H7 (cell line): ENCODE results near the gene ABCA5. TPM values are rescaled to one million over a fixed set of nuclear protein-coding genes. Genes with fewer than 3 reads are reported as not detected.
"Not testable (repeated sequence)": the region's sequence is repeated elsewhere in the genome, so short reads cannot be mapped to it uniquely, and the experiment has no call there.

Experiments used
- DNase-seq: peaks from one replicate; pipeline ENCODE4 v3.0.0; 2012
- H3K27me3 ChIP-seq: 2 replicates; pipeline ENCODE4 v1.6.0; 2011; ENCODE audit warnings: mild to moderate bottlenecking, low read length; ENCODE audit not compliant: control insufficient read depth, insufficient read depth
- H3K36me3 ChIP-seq: replicated peaks from 2 replicates; pipeline ENCODE4 v1.5.1; 2011; ENCODE audit warnings: low read length; ENCODE audit not compliant: control insufficient read depth, insufficient read depth
- H3K4me3 ChIP-seq: 2 replicates; pipeline ENCODE4 v1.5.1; 2011; ENCODE audit warnings: low read depth, mild to moderate bottlenecking, control low read depth, low read length, moderate library complexity; ENCODE audit not compliant: insufficient read depth
- total RNA-seq: library from RNA; depleted of rRNA; stranded (reverse); fragments of >200 nt; shearing (Covaris generic); gene quantifications from 2 replicates; pipeline ENCODE4 v1.2.3, GENCODE V29; 2014

The ABCA5 gene
- total RNA-seq, 1 experiment from 2014 or later: 0.42 TPM

- H3K27me3 ChIP-seq: no peaks in the 10 kb centered on the region
- H3K36me3 ChIP-seq: no peaks in the 10 kb centered on the region
- DNase-seq: no peak
- no peak overlapping the region for H3K4me3 ChIP-seq
These were observed 12.5 kb downstream of the ABCA5 start for GRCh38 chr17:69314246-69315065.

- Histone ChIP-seq H3K27me3 (no peaks in the 10 kb centered on the region), H3K36me3 (no peaks in the 10 kb centered on the region), H3K4me3 (no peak overlapping the region)
- no peak for DNase-seq
These were observed 21.8 kb downstream of the ABCA5 start for GRCh38 chr17:69305177-69305576.

- Histone ChIP-seq H3K4me3 (no peak overlapping the region), H3K27me3 (no peaks in the 10 kb centered on the region), H3K36me3 (no peaks in the 10 kb centered on the region)
- no peak for DNase-seq
These were observed 24.3 kb downstream of the ABCA5 start for GRCh38 chr17:69302682-69303081.

GRCh38 chr17:69300222-69300621, 26.7 kb downstream of the ABCA5 start:
- Histone ChIP-seq H3K4me3 (no peak overlapping the region), H3K36me3 (no peaks in the 10 kb centered on the region), H3K27me3 (no peaks in the 10 kb centered on the region)
- DNase-seq: no peak

GRCh38 chr17:69298120-69298722, 28.7 kb downstream of the ABCA5 start:
- not testable (repeated sequence) for H3K36me3 ChIP-seq, DNase-seq, H3K4me3 ChIP-seq

GRCh38 chr17:69287168-69287567, 39.8 kb downstream of the ABCA5 start:
- no peak for DNase-seq
- no peak overlapping the region for H3K4me3 ChIP-seq
- H3K27me3 ChIP-seq: no peaks in the 10 kb centered on the region
- no peaks in the 10 kb centered on the region for H3K36me3 ChIP-seq

More at GRCh38 chr17:69298120-69298722, 28.7 kb downstream of the ABCA5 start:
- H3K27me3 ChIP-seq: not testable (repeated sequence)

GRCh38 chr17:69286257-69286656, 40.7 kb downstream of the ABCA5 start:
- H3K27me3 ChIP-seq: no peaks in the 10 kb centered on the region
- no peak overlapping the region for H3K4me3 ChIP-seq
- H3K36me3 ChIP-seq: no peaks in the 10 kb centered on the region
- no peak for DNase-seq

- Histone ChIP-seq H3K36me3 (no peaks in the 10 kb centered on the region), H3K27me3 (no peaks in the 10 kb centered on the region)
- DNase-seq: no peak
These were observed 42.3 kb downstream of the ABCA5 start for GRCh38 chr17:69284646-69285045.

GRCh38 chr17:69282002-69282401, 44.9 kb downstream of the ABCA5 start:
- Histone ChIP-seq H3K27me3 (no peaks in the 10 kb centered on the region), H3K4me3 (no peak overlapping the region), H3K36me3 (no peaks in the 10 kb centered on the region)
- no peak for DNase-seq

More at GRCh38 chr17:69284646-69285045, 42.3 kb downstream of the ABCA5 start:
- no peak overlapping the region for H3K4me3 ChIP-seq

GRCh38 chr17:69276279-69276678, 50.7 kb downstream of the ABCA5 start:
- H3K36me3 ChIP-seq, DNase-seq, H3K27me3 ChIP-seq, H3K4me3 ChIP-seq: not testable (repeated sequence)

- no peak overlapping the region for H3K4me3 ChIP-seq
- no peaks in the 10 kb centered on the region for H3K27me3 ChIP-seq
- H3K36me3 ChIP-seq: no peaks in the 10 kb centered on the region
- no peak for DNase-seq
These were observed 51.2 kb downstream of the ABCA5 start for GRCh38 chr17:69275751-69276150.

- DNase-seq: no peak
- Histone ChIP-seq H3K36me3 (no peaks in the 10 kb centered on the region), H3K4me3 (no peak overlapping the region), H3K27me3 (no peaks in the 10 kb centered on the region)
These were observed 55.9 kb downstream of the ABCA5 start for GRCh38 chr17:69271023-69271422.

GRCh38 chr17:69269131-69269998, 57.6 kb downstream of the ABCA5 start:
- H3K4me3 ChIP-seq: no peak overlapping the region
- DNase-seq: no peak
- no peaks in the 10 kb centered on the region for H3K36me3 ChIP-seq
- no peaks in the 10 kb centered on the region for H3K27me3 ChIP-seq

- Histone ChIP-seq H3K4me3 (no peak overlapping the region), H3K27me3 (no peaks in the 10 kb centered on the region), H3K36me3 (no peaks in the 10 kb centered on the region)
- no peak for DNase-seq
These were observed 58.4 kb downstream of the ABCA5 start for GRCh38 chr17:69268543-69269014.
